Measurements from ENCODE around the gene TFAP2D.

Gene TFAP2D

GRCh38 chr6:50819904-50820868, 106.9 kb downstream of the TFAP2D start:
- DNase-seq: no peak

DNA sequence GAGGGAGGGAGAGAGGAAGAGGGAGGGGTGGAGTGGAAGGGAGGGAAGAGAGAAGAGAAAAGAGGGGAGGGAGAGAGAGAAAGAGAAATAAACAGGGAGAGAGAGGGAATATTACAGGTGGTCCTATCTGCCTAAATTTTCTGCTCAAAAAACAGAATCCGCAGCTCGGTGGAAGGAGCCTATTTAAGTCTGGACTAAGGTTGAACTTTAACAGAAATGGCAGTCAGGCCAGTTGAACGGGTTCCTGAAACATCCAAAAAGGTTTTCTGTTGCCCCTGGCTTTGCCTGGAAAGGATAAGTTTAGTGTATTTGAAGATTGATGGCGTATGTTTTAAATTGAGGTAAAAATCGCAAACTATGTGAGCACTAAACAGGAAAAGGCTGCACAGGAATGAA, 107.5 kb downstream of the TFAP2D start:
- DNase-seq: no peak

DNA sequence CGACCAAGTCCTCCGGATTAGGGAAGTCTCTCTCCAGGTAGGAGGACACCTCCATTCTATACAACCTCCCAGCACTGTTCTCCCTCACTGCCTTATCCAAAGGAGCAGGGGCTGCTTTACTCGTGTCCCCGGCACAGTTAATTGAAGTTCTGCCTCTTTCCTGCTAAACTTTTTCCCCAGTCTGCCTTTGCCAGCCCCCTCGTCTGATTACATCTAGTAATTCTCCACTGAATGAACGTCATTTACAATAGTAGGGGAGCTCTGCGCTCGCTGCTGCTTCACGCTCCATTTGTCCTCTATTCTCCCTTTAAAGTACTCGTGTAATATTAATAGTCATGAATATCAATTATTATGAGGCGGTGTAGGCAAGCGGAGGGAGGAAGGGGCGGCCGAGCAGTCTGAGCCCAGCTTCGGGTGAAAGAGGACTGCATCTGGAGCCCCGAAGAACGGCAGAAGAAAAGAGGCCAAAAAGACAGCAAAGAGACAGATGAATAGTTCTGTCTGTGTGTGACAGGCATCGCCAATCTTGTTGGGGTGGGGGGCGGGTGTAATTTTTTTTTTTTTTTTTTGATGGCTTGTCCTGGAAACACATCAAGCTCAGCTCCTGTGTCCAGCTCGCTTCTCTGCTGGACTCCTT, 108.2 kb downstream of the TFAP2D start:
- DNase-seq: no peak

DNA sequence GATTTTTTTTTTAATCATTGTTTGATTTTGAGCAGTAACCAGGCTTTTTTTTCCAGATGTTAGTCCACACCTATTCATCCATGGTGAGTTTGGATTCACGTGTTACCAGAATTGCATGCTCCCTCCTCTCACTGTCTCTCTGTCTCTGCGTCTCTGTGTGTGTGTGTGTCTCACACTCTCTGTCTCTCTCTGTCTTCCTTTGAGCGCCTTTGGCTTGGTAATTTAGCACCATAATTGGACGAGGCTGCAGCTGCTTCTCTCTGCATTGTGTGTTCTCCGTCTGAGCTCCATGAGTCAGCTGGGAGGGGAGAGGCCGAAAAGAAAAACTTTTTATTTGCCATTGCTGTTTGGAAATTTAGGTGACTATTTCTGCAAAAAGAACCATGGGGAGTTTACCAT, 108.8 kb downstream of the TFAP2D start:
- DNase-seq: no peak

All from NCI-H2081 treated with DMSO at 0.1 percent for 48 hours (cell line).